ENCODE results near the gene NUDT16.

DNA sequence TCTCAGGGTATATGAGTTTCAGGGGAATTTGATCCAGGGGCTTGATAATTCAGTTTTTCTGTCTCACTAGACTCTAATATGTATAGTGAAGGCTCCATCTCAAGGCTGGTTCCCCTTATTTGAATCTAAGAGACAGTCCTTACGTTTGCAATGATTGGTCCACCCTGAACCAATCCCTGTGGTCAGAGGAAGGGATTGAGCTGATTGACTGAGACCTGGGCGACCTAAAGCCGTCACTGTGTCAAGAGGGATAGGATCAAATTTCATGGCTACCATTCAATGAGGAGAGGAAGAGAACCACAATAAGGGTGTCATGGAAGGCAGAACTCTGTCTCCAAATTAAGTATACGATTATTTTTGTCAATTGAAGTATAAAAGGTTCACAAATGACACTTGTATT, 16.3 kb downstream of the NUDT16 start:
- TF ChIP-seq, protein P1, sequence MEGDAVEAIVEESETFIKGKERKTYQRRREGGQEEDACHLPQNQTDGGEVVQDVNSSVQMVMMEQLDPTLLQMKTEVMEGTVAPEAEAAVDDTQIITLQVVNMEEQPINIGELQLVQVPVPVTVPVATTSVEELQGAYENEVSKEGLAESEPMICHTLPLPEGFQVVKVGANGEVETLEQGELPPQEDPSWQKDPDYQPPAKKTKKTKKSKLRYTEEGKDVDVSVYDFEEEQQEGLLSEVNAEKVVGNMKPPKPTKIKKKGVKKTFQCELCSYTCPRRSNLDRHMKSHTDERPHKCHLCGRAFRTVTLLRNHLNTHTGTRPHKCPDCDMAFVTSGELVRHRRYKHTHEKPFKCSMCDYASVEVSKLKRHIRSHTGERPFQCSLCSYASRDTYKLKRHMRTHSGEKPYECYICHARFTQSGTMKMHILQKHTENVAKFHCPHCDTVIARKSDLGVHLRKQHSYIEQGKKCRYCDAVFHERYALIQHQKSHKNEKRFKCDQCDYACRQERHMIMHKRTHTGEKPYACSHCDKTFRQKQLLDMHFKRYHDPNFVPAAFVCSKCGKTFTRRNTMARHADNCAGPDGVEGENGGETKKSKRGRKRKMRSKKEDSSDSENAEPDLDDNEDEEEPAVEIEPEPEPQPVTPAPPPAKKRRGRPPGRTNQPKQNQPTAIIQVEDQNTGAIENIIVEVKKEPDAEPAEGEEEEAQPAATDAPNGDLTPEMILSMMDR (IDR thresholded peaks at IDR 0.05; ENCODE audit: extremely low read depth in 1 of 2, insufficient read depth in 1 of 2, low read depth in 1 of 2, low read length in 2 of 2): no peak
- TF ChIP-seq GATA2 (IDR thresholded peaks at IDR 0.05; ENCODE audit: insufficient read depth, insufficient read length, low read depth, low read length): no peak
